Panc1 (cell line): ENCODE measurements around the gene CREM. TPM values are rescaled to one million over a fixed set of nuclear protein-coding genes. Genes with fewer than 3 reads are reported as not detected.

ENCODE experiments used
- ATAC-seq: fragments of 200-7000 bp; cut with Tn5 transposase; 2 replicates; pipeline ENCODE4 v1.9.1; 2020; ENCODE audit warnings: mild to moderate bottlenecking, moderate library complexity
- BruUV-seq: library from RNA; stranded (reverse); fragments of 400-500 nt; replicated peaks from 2 replicates; lab custom pipeline; 2021; lab: Mats Ljungman, UMichigan
- CTCF ChIA-PET: fragments of 300-600 bp; sonication (Branson Sonifier 250); formaldehyde crosslinking; loops from one replicate; lab custom pipeline; 2022; ENCODE audit warnings: antibody characterized with exemption; lab: Charles Lee
- POLR2A ChIA-PET: fragments of 300-600 bp; sonication (Branson Sonifier 250); formaldehyde crosslinking; loops from one replicate; lab custom pipeline; 2022; ENCODE audit warnings: antibody characterized with exemption; lab: Charles Lee
- DNase-seq: peaks from one replicate; pipeline ENCODE4 v3.0.0-alpha.2; 2010; ENCODE audit warnings: low read depth, low spot score
- H3K27ac ChIP-seq: 2 replicates; pipeline ENCODE4 v1.5.1; 2011; ENCODE audit warnings: mild to moderate bottlenecking, low read length, inconsistent platforms
- H3K27me3 ChIP-seq: fragments of 200-500 bp; sonication (Bioruptor generic); 2 replicates; pipeline ENCODE4 v1.6.0; 2014; ENCODE audit warnings: low read length, inconsistent platforms; ENCODE audit not compliant: control insufficient read depth, insufficient read depth
- H3K36me3 ChIP-seq: fragments of 200-500 bp; sonication (Bioruptor generic); 2 replicates; pipeline ENCODE4 v1.5.1; 2014; ENCODE audit warnings: inconsistent platforms, mild to moderate bottlenecking, low read length, moderate library complexity; ENCODE audit not compliant: control insufficient read depth, insufficient read depth
- H3K4me1 ChIP-seq: 2 replicates; pipeline ENCODE4 v1.5.1; 2011; ENCODE audit warnings: inconsistent platforms, mild to moderate bottlenecking, low read length, moderate library complexity; ENCODE audit not compliant: control insufficient read depth, insufficient read depth
- H3K4me3 ChIP-seq, 2 experiments: 2 replicates each; pipeline ENCODE4 v1.5.1; 2011 to 2012; ENCODE audit warnings: low read depth in 2 of 2, low read length in 2 of 2, mild to moderate bottlenecking in 2 of 2, inconsistent platforms in 1 of 2, moderate library complexity in 1 of 2
- H3K9me3 ChIP-seq: fragments of 200-500 bp; sonication (Bioruptor generic); 2 replicates; pipeline ENCODE4 v1.5.1; 2014; ENCODE audit warnings: low read depth, mild to moderate bottlenecking, inconsistent platforms, low read length, moderate library complexity; ENCODE audit not compliant: control insufficient read depth, insufficient read depth
- CTCF ChIP-seq: fragments of 450-650 bp; IDR thresholded peaks from 2 replicates; pipeline ENCODE4 v1.5.1; 2017; ENCODE audit warnings: mild to moderate bottlenecking
- POLR2AphosphoS5 ChIP-seq: IDR thresholded peaks from 2 replicates; pipeline ENCODE4 v1.6.1; 2012; ENCODE audit warnings: mild to moderate bottlenecking, low read depth, low read length, moderate library complexity
- REST ChIP-seq, 2 experiments: IDR thresholded peaks; 2 replicates each; pipeline ENCODE4 v1.6.1; 2011 to 2012; ENCODE audit warnings: low read depth in 2 of 2, control low read depth in 1 of 2, low read length in 1 of 2, mild to moderate bottlenecking in 1 of 2, moderate library complexity in 1 of 2; ENCODE audit not compliant: insufficient read depth in 1 of 2
- SIN3A ChIP-seq: IDR thresholded peaks from 2 replicates; pipeline ENCODE4 v1.6.1; 2012; ENCODE audit warnings: low read depth, mild to moderate bottlenecking, low read length, moderate library complexity, borderline replicate concordance; ENCODE audit not compliant: insufficient read depth
- TCF7L2 ChIP-seq: IDR thresholded peaks from 2 replicates; pipeline ENCODE4 v1.6.1; 2011; ENCODE audit warnings: mild to moderate bottlenecking, low read depth, low read length, inconsistent platforms
- in situ Hi-C: cut with HindIII; loops from 2 replicates; pipeline ENCODE4 v1.10.0; 2016; ENCODE audit warnings: low sequenced_read_pairs, low pct_unique_long_range_greater_than_20kb
- intact Hi-C: fragments of 100-400 bp; cut with micrococcal nuclease; formaldehyde crosslinking; loops from one replicate; pipeline ENCODE4 v1.10.0; 2022; ENCODE audit not compliant: unreplicated experiment
- total RNA-seq: library from RNA; stranded (reverse); gene quantifications from one replicate; pipeline ENCODE4 v1.2.1, GENCODE V29; 2021; ENCODE audit not compliant: unreplicated experiment

The CREM gene
- total RNA-seq, 1 experiment from 2014 or later, result 13.7 TPM

- intact Hi-C loops, result no loop called here
- ChIA-PET CTCF (no interaction called here), POLR2A (no interaction called here)
- DNase-seq (no peak), ATAC-seq (no peak)
- in situ Hi-C loops, result no loop called here
- no peaks in the 10 kb centered on the region for H3K27me3 ChIP-seq
- no peak overlapping the region for H3K27ac ChIP-seq
- H3K36me3 ChIP-seq, result no peaks in the 10 kb centered on the region
- H3K9me3 ChIP-seq, result no peaks in the 10 kb centered on the region
- TF ChIP-seq TCF7L2 (no peak), SIN3A (no peak), CTCF (no peak), REST (IDR thresholded peaks at IDR 0.05; ENCODE audit: insufficient read depth in 1 of 2, low read depth in 2 of 2, low read length in 1 of 2) (no peak), POLR2AphosphoS5 (no peak)
- H3K4me3 ChIP-seq, result no peak overlapping the region
- no TSS peak for BruUV-seq
- H3K4me1 ChIP-seq, result no peaks in the 10 kb centered on the region
These were observed 27.1 kb downstream of the CREM start for GRCh38 chr10:35153716-35154115.

GRCh38 chr10:35160743-35161142, 34.1 kb downstream of the CREM start:
- DNase-seq, result no peak
- no TSS peak for BruUV-seq
- intact Hi-C loops, result no loop called here
- TF ChIP-seq POLR2AphosphoS5 (no peak), SIN3A (no peak), TCF7L2 (no peak), CTCF (no peak), REST (IDR thresholded peaks at IDR 0.05; ENCODE audit: insufficient read depth in 1 of 2, low read depth in 2 of 2, low read length in 1 of 2) (no peak)
- CTCF ChIA-PET, result no interaction called here
- POLR2A ChIA-PET, result interaction anchor here (0.6 kb wide), 1 partner anchor 16 kb away, joined by 3 read pairs; no protein-coding TSS in a partner anchor
- in situ Hi-C loops, result no loop called here
- no peak overlapping the region for H3K27ac ChIP-seq
- no peaks in the 10 kb centered on the region for H3K36me3 ChIP-seq
- H3K9me3 ChIP-seq, result no peaks in the 10 kb centered on the region
- no peaks in the 10 kb centered on the region for H3K27me3 ChIP-seq
- no peak overlapping the region for H3K4me3 ChIP-seq
- no peaks in the 10 kb centered on the region for H3K4me1 ChIP-seq
- no peak for ATAC-seq
